GM19351 (cell line): Measurements from ENCODE around the gene GJD3.

Experiments used
- ATAC-seq: cut with Tn5 transposase; IDR thresholded peaks from one replicate; pipeline ENCODE4 v1.9.1; 2021; ENCODE audit warnings: mild to moderate bottlenecking, moderate library complexity; ENCODE audit not compliant: unreplicated experiment

Gene GJD3

GRCh38 chr17:40340880-40341807 lies 23.4 kb downstream of the GJD3 start:
- peak; percentile 78 for ATAC-seq

- no peak for ATAC-seq
Observed at GRCh38 chr17:40340327-40340726, 24.2 kb downstream of the GJD3 start.

GRCh38 chr17:40338941-40339649 lies 25.4 kb downstream of the GJD3 start:
- ATAC-seq = no peak

GRCh38 chr17:40338058-40338457 lies 26.5 kb downstream of the GJD3 start:
- ATAC-seq = no peak

- ATAC-seq = no peak
Observed at GRCh38 chr17:40337351-40337750, 27.2 kb downstream of the GJD3 start.

- ATAC-seq = no peak
Observed at GRCh38 chr17:40335620-40336019, 28.9 kb downstream of the GJD3 start.

GRCh38 chr17:40333781-40334448 lies 30.6 kb downstream of the GJD3 start:
- ATAC-seq = no peak

- ATAC-seq = no peak
Observed at GRCh38 chr17:40331743-40332641, 32.5 kb downstream of the GJD3 start.

- ATAC-seq = no peak
Observed at GRCh38 chr17:40330850-40331470, 33.6 kb downstream of the GJD3 start.

- ATAC-seq = no peak
Observed at GRCh38 chr17:40329839-40330794, 34.4 kb downstream of the GJD3 start.

GRCh38 chr17:40328386-40328766 lies 36.2 kb downstream of the GJD3 start:
- ATAC-seq = no peak

- no peak for ATAC-seq
Observed at GRCh38 chr17:40327735-40328385, 36.7 kb downstream of the GJD3 start.

GRCh38 chr17:40327244-40327729 lies 37.2 kb downstream of the GJD3 start:
- no peak for ATAC-seq

- no peak for ATAC-seq
Observed at GRCh38 chr17:40326832-40327199, 37.7 kb downstream of the GJD3 start.

- no peak for ATAC-seq
Observed at GRCh38 chr17:40326014-40326831, 38.3 kb downstream of the GJD3 start.

- ATAC-seq = no peak
Observed at GRCh38 chr17:40325156-40326013, 39.2 kb downstream of the GJD3 start.
